Endothelial cell of umbilical vein (primary cell): ENCODE data around the gene PAIP2. TPM values are rescaled to one million over a fixed set of nuclear protein-coding genes. Genes with fewer than 3 reads are reported as not detected.

Experiments used
- BruUV-seq: library from RNA; stranded (reverse); fragments of 400-500 nt; replicated peaks from 2 replicates; lab custom pipeline; 2021; lab: Mats Ljungman, UMichigan
- CTCF ChIA-PET: fragments of 300-600, 350-600 bp; sonication (Branson Sonifier 250); formaldehyde crosslinking; loops from one replicate; lab custom pipeline; 2021; ENCODE audit warnings: antibody characterized with exemption, inconsistent platforms; lab: Charles Lee
- POLR2A ChIA-PET: fragments of 300-600, 350-600 bp; sonication (Branson Sonifier 250); formaldehyde crosslinking; loops from one replicate; lab custom pipeline; 2021; ENCODE audit warnings: antibody characterized with exemption, inconsistent platforms; lab: Charles Lee
- DNase-seq: peaks from one replicate; pipeline ENCODE4 v3.0.0-alpha.2; 2011; ENCODE audit warnings: low read depth, low spot score
- FAIRE-seq: peaks from 2 replicates; lab custom pipeline; 2011; peaks lifted over from hg19 to GRCh38; lab: Jason Lieb, UNC
- H2AFZ ChIP-seq: 2 replicates; pipeline ENCODE4 v1.6.0; 2012; ENCODE audit warnings: low read depth, low read length, control low read depth, inconsistent platforms
- H3K27ac ChIP-seq: 2 replicates; pipeline ENCODE4 v1.5.1; 2011; ENCODE audit warnings: low read depth, mild to moderate bottlenecking, control low read depth, low read length, moderate library complexity; ENCODE audit not compliant: insufficient read depth
- H3K27me3 ChIP-seq, 2 experiments: 2 replicates each; pipeline versions ENCODE4 v1.6.0 to v1.6.1; 2011; ENCODE audit warnings: low read length in 2 of 2, mixed read lengths in 1 of 2; ENCODE audit not compliant: control insufficient read depth in 2 of 2, insufficient read depth in 2 of 2
- H3K36me3 ChIP-seq, 2 experiments: 2 replicates in 1 of 2; 3 replicates in 1 of 2; pipeline ENCODE4 v1.5.1; 2011; ENCODE audit warnings: low read length in 2 of 2, mild to moderate bottlenecking in 1 of 2, moderate library complexity in 1 of 2; ENCODE audit not compliant: control insufficient read depth in 2 of 2, insufficient read depth in 2 of 2; ENCODE audit errors: extremely low read depth in 1 of 2
- H3K4me1 ChIP-seq: 3 replicates; pipeline ENCODE4 v1.5.1; 2011; ENCODE audit warnings: mild to moderate bottlenecking, low read length; ENCODE audit not compliant: control insufficient read depth, insufficient read depth; ENCODE audit errors: extremely low read depth
- H3K4me2 ChIP-seq: 2 replicates; pipeline ENCODE4 v1.6.1; 2011; ENCODE audit warnings: low read length, control low read depth, mixed read lengths; ENCODE audit not compliant: insufficient read depth
- H3K4me3 ChIP-seq, 3 experiments: fragments of 200-600 bp in 1 of 3; sonication (generic), shearing (Covaris generic) in 1 of 3; replicated peaks in 1 of 3; 2 replicates each; pipeline ENCODE4 v1.5.1; 2011 to 2016; ENCODE audit warnings: control low read depth in 3 of 3, low read length in 3 of 3, mild to moderate bottlenecking in 2 of 3, inconsistent platforms in 1 of 3, low read depth in 1 of 3, moderate library complexity in 1 of 3; ENCODE audit not compliant: insufficient read depth in 1 of 3
- H3K79me2 ChIP-seq: 2 replicates; pipeline ENCODE4 v1.6.0; 2012; ENCODE audit warnings: low read length, inconsistent platforms; ENCODE audit not compliant: control insufficient read depth, insufficient read depth
- H3K9ac ChIP-seq: replicated peaks from 2 replicates; pipeline ENCODE3; 2011; ENCODE audit warnings: low read length, control low read depth; ENCODE audit not compliant: insufficient read depth; ENCODE audit errors: extremely low read depth
- H3K9me1 ChIP-seq: replicated peaks from 3 replicates; pipeline ENCODE4 v1.6.0; 2011; ENCODE audit warnings: mild to moderate bottlenecking, low read length; ENCODE audit not compliant: control insufficient read depth, insufficient read depth; ENCODE audit errors: extremely low read depth
- H3K9me3 ChIP-seq: replicated peaks from 2 replicates; pipeline ENCODE4 v1.5.1; 2012; ENCODE audit warnings: low read length, inconsistent platforms; ENCODE audit not compliant: control insufficient read depth, insufficient read depth
- H4K20me1 ChIP-seq: replicated peaks from 2 replicates; pipeline ENCODE3; 2011; ENCODE audit warnings: mild to moderate bottlenecking, low read length; ENCODE audit not compliant: control insufficient read depth, insufficient read depth; ENCODE audit errors: extremely low read depth
- EZH2 ChIP-seq: IDR thresholded peaks from 2 replicates; pipeline ENCODE4 v1.6.1; 2012; ENCODE audit warnings: borderline replicate concordance, low read depth, mild to moderate bottlenecking, moderate library complexity, low read length, inconsistent platforms; ENCODE audit not compliant: severe bottlenecking
- FOS ChIP-seq: IDR thresholded peaks from 2 replicates; pipeline ENCODE4 v1.6.1; 2011; ENCODE audit warnings: mild to moderate bottlenecking, low read length, moderate library complexity, borderline replicate concordance; ENCODE audit not compliant: insufficient read depth
- GATA2 ChIP-seq: IDR thresholded peaks from 2 replicates; pipeline ENCODE4 v1.7.0; 2011; ENCODE audit warnings: low read depth, mild to moderate bottlenecking, moderate library complexity, mixed read lengths, low read length; ENCODE audit not compliant: insufficient read length, insufficient read depth
- JUN ChIP-seq: IDR thresholded peaks from 2 replicates; pipeline ENCODE4 v1.6.1; 2011; ENCODE audit warnings: borderline replicate concordance, low read depth; ENCODE audit not compliant: insufficient read length, insufficient read depth
- MAX ChIP-seq: IDR thresholded peaks from 2 replicates; pipeline ENCODE4 v1.6.1; 2011; ENCODE audit not compliant: insufficient read depth, insufficient read length
- MYC ChIP-seq: IDR thresholded peaks from one replicate; pipeline ENCODE4 v1.6.1; 2011; ENCODE audit warnings: mild to moderate bottlenecking, low read depth, low read length
- POLR2A ChIP-seq: IDR thresholded peaks from 2 replicates; pipeline ENCODE4 v1.6.1; 2012; ENCODE audit warnings: low read depth, mild to moderate bottlenecking, control low read depth, low read length
- POLR2AphosphoS5 ChIP-seq: IDR thresholded peaks from 2 replicates; pipeline ENCODE4 v1.6.1; 2012; ENCODE audit warnings: low read depth, mild to moderate bottlenecking, control low read depth, low read length, moderate library complexity; ENCODE audit not compliant: insufficient read depth
- dilution Hi-C: fragments of 300-500 bp; cut with MboI; formaldehyde crosslinking; loops from one replicate; pipeline ENCODE4 v1.15.0; 2019; ENCODE audit warnings: low sequenced_read_pairs; ENCODE audit not compliant: extremely low pct_ligation_motif_present
- intact Hi-C: fragments of 100-400 bp; cut with micrococcal nuclease; formaldehyde crosslinking; loops from one replicate; pipeline ENCODE4 v1.10.0; 2022
- polyA plus RNA-seq, 4 experiments: library from polyadenylated mRNA; depleted of rRNA in 3 of 4; stranded (reverse) in 3 of 4; unstranded in 1 of 4; fragments of >200 nt; gene quantifications; 2 replicates each; pipeline versions ENCODE4 v1.2.1 to v1.2.3, GENCODE V29; 2011 to 2012; ENCODE audit warnings: missing spikeins in 1 of 4
- total RNA-seq: library from RNA; stranded (reverse); gene quantifications from 2 replicates; pipeline ENCODE4 v1.2.3, GENCODE V29; 2021
- TF ChIP-seq, protein P1 (sequence below), 2 donors: IDR thresholded peaks; 1 replicate in 1 of 2; 2 replicates in 1 of 2; pipeline ENCODE4 v1.5.1; 2011; ENCODE audit warnings: low read length in 2 of 2, mild to moderate bottlenecking in 2 of 2, moderate library complexity in 2 of 2, control low read depth in 1 of 2, inconsistent platforms in 1 of 2, low read depth in 1 of 2; ENCODE audit not compliant: insufficient read depth in 1 of 2; ENCODE audit errors: extremely low read depth in 1 of 2

The PAIP2 gene
- total and polyA plus RNA-seq, 2 donors (not counting 3 experiments of a cell fraction or from before 2014, with no cell fraction given), result 52.1 to 80.4 TPM

DNA sequence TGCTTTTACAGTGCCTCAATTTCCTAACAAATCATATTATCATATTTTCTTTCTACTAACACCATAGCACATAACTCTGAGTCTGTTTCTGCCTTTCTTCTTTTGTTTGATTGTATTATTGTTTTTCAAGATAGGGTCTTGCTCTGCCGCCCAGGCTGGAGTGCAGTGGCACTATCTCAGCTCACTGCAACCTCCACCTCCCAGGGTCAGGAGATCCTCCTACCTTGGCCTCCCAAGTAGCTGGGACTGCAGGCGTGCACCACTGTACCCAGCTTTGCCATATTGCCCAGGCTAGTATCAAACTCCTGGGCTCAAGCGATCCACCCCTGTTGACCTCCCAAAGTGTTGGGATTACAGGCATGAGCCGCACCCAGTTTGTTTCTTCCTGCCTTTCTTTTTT is 18.7 kb downstream of the PAIP2 start:
- ChIA-PET POLR2A (no interaction called here), CTCF (interaction anchor here (0.9 kb wide), 1 partner anchor 17 kb away, joined by 3 read pairs; no protein-coding TSS in a partner anchor)
- TF ChIP-seq POLR2A (no peak), JUN (no peak), FOS (no peak), GATA2 (no peak), MYC (no peak), POLR2AphosphoS5 (no peak), MAX (no peak), EZH2 (no peak)
- TF ChIP-seq, protein P1, sequence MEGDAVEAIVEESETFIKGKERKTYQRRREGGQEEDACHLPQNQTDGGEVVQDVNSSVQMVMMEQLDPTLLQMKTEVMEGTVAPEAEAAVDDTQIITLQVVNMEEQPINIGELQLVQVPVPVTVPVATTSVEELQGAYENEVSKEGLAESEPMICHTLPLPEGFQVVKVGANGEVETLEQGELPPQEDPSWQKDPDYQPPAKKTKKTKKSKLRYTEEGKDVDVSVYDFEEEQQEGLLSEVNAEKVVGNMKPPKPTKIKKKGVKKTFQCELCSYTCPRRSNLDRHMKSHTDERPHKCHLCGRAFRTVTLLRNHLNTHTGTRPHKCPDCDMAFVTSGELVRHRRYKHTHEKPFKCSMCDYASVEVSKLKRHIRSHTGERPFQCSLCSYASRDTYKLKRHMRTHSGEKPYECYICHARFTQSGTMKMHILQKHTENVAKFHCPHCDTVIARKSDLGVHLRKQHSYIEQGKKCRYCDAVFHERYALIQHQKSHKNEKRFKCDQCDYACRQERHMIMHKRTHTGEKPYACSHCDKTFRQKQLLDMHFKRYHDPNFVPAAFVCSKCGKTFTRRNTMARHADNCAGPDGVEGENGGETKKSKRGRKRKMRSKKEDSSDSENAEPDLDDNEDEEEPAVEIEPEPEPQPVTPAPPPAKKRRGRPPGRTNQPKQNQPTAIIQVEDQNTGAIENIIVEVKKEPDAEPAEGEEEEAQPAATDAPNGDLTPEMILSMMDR (IDR thresholded peaks at IDR 0.05; ENCODE audit: extremely low read depth in 1 of 2, insufficient read depth in 1 of 2, low read depth in 1 of 2, low read length in 2 of 2), result no peak
- Histone ChIP-seq H3K9ac (no peak overlapping the region), H3K4me2 (no peak overlapping the region), H2AFZ (no peak overlapping the region), H3K9me3 (no peaks in the 10 kb centered on the region), H4K20me1 (peaks cover 9% of the 10 kb centered on the region), H3K27ac (no peak overlapping the region), H3K79me2 (peaks cover 44% of the 10 kb centered on the region), H3K27me3 (no peaks in the 10 kb centered on the region), H3K36me3 (peaks cover under 1 to 3% of the 10 kb centered on the region in 2 experiments), H3K9me1 (no peaks in the 10 kb centered on the region), H3K4me3 (no peak overlapping the region), H3K4me1 (no peaks in the 10 kb centered on the region)
- dilution Hi-C loops (no loop called here), intact Hi-C loops (no loop called here)
- DNase-seq (no peak), FAIRE-seq (no peak)
- BruUV-seq, result no TSS peak
